Measurements from ENCODE around the gene PTPRG. TPM values are rescaled to one million over a fixed set of nuclear protein-coding genes. Genes with fewer than 3 reads are reported as not detected.

PTPRG gene
- total RNA-seq, 6 experiments from 2014 or later, result 11.7 to 27.8 (median 14.7) TPM

DNA sequence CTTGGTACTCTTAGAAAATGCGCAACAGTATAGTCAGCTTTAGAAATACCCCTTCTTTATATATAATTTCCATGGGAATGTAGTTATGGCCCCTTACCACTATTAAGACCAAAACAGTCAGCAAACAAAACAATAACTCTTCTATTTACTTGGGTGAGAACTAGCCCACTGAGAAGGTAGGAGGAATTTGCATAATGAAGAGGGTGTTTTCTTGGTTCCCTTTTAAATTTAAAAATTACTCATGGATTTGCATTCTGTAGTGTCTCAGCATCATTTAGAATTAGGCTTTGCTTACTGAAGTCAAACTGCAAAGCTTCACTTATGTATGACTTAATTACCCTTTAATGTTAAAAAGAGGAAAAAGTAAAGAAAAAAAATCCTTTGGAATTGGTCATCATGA, 350.8 kb downstream of the PTPRG start:
- TF ChIP-seq POLR2A (IDR thresholded peaks at IDR 0.05), result no peak
- TF ChIP-seq, protein P1, sequence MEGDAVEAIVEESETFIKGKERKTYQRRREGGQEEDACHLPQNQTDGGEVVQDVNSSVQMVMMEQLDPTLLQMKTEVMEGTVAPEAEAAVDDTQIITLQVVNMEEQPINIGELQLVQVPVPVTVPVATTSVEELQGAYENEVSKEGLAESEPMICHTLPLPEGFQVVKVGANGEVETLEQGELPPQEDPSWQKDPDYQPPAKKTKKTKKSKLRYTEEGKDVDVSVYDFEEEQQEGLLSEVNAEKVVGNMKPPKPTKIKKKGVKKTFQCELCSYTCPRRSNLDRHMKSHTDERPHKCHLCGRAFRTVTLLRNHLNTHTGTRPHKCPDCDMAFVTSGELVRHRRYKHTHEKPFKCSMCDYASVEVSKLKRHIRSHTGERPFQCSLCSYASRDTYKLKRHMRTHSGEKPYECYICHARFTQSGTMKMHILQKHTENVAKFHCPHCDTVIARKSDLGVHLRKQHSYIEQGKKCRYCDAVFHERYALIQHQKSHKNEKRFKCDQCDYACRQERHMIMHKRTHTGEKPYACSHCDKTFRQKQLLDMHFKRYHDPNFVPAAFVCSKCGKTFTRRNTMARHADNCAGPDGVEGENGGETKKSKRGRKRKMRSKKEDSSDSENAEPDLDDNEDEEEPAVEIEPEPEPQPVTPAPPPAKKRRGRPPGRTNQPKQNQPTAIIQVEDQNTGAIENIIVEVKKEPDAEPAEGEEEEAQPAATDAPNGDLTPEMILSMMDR (IDR thresholded peaks at IDR 0.05), result no peak
- ATAC-seq (no peak), DNase-seq (no peak)
- intact Hi-C loops (cut with DNase I), result no loop called here
- WGBS (ENCODE audit: insufficient coverage, low coverage, low lambda C conversion rate, missing lambda C conversion rate), result 100% methylated on average over 1 of the region's 1 CpG
- no peak overlapping the region for H3K4me3 ChIP-seq
- peaks cover 0 to 10% (median 5%) of the 10 kb centered on the region in 4 donors for H3K4me1 ChIP-seq
- H3K27me3 ChIP-seq, result no peaks in the 10 kb centered on the region
- no peak overlapping the region for H3K27ac ChIP-seq
- no peaks in the 10 kb centered on the region for H3K36me3 ChIP-seq
- no peaks in the 10 kb centered on the region for H3K9me3 ChIP-seq

DNA sequence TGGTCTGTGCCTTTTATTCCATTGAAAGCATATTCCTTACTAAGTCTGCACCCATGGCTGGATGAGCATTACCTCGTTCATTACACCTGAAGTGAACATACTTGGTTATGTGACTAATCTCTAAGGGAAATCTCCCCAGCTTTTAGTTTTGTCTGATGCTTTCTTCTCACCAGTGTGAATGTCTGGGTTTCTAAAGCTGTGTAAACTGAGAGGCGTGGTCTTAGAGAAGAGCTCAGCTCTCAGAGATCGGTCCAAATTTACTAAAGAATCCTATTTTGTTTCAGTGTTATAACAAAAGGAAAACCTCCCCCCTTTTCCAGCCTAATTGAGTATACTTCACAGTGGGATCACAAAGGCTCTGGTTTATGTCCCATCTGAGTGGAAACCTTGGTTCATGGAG, 352.3 kb downstream of the PTPRG start:
- Histone ChIP-seq H3K9me3 (no peaks in the 10 kb centered on the region), H3K27ac (no peak overlapping the region), H3K27me3 (no peaks in the 10 kb centered on the region), H3K4me3 (no peak overlapping the region), H3K36me3 (no peaks in the 10 kb centered on the region), H3K4me1 (peaks cover 0 to 7% (median 3%) of the 10 kb centered on the region in 4 donors)
- ATAC-seq, result no peak
- intact Hi-C loops (cut with DNase I), result no loop called here
- TF ChIP-seq, protein P1 (IDR thresholded peaks at IDR 0.05), result no peak
- no peak for TF ChIP-seq POLR2A (IDR thresholded peaks at IDR 0.05)
- DNase-seq, result no peak
- WGBS (ENCODE audit: insufficient coverage, low coverage, low lambda C conversion rate, missing lambda C conversion rate), result 74% methylated on average over 3 of the region's 3 CpGs

DNA sequence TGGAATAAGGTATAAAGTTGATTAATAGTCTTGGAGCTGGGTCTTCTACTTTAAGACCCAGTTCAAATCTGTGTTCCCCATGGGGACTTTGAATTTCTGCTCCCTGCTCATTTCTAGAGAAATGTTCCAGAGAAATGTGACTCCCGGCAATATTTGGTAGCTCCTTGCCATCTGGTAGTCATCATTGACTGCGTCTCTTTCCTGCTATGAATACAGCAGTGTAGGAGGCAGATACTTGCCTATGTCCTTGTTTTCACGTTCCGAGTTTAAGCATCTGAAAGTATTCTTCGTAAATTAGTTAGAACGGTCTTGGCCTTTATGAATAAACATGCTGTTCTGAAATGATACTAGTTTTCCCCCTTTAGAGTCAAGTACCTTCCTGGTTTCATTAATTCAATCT, 352.9 kb downstream of the PTPRG start:
- H3K4me1 ChIP-seq, result peaks cover 0 to 1% (median 0%) of the 10 kb centered on the region in 4 donors
- H3K27ac ChIP-seq, result no peak overlapping the region
- DNase-seq (no peak), ATAC-seq (no peak)
- no peaks in the 10 kb centered on the region for H3K36me3 ChIP-seq
- intact Hi-C loops (cut with DNase I), result no loop called here
- TF ChIP-seq, protein P1 (IDR thresholded peaks at IDR 0.05), result no peak
- no peak for TF ChIP-seq POLR2A (IDR thresholded peaks at IDR 0.05)
- H3K9me3 ChIP-seq, result no peaks in the 10 kb centered on the region
- no peaks in the 10 kb centered on the region for H3K27me3 ChIP-seq
- no peak overlapping the region for H3K4me3 ChIP-seq
- 94% methylated on average over 6 of the region's 6 CpGs for WGBS (ENCODE audit: insufficient coverage, low coverage, low lambda C conversion rate, missing lambda C conversion rate)

DNA sequence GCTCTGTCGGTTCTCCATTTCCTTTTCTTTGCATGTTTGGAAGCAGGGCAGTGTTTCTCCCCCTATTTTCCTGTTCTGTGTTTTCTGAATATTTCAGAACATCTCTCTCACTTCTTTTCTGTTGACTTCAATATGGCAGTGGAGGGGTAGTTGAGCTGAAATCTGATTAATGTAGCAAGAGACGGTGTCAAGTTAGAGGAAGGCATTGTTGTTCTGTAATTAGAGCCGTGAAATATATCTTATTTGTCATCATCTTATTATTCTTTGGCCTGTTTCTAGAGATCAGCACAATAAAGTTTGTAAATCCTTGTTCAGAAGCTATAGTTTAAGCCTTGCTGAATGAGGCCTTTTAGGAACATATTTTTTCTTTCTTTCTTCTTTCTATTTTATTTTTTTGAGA, 353.9 kb downstream of the PTPRG start:
- intact Hi-C loops (cut with DNase I), result no loop called here
- no peak overlapping the region for H3K27ac ChIP-seq
- DNase-seq (no peak), ATAC-seq (no peak)
- no peaks in the 10 kb centered on the region for H3K9me3 ChIP-seq
- H3K27me3 ChIP-seq, result no peaks in the 10 kb centered on the region
- TF ChIP-seq, protein P1 (IDR thresholded peaks at IDR 0.05), result no peak
- TF ChIP-seq POLR2A (IDR thresholded peaks at IDR 0.05), result no peak
- H3K36me3 ChIP-seq, result no peaks in the 10 kb centered on the region
- WGBS (ENCODE audit: insufficient coverage, low coverage, low lambda C conversion rate, missing lambda C conversion rate), result 69% methylated on average over 3 of the region's 3 CpGs
- H3K4me1 ChIP-seq, result no peaks in the 10 kb centered on the region
- H3K4me3 ChIP-seq, result no peak overlapping the region

GRCh38 chr3:61919371-61919770, 358.0 kb downstream of the PTPRG start:
- TF ChIP-seq, protein P1 (IDR thresholded peaks at IDR 0.05), result no peak
- TF ChIP-seq POLR2A (IDR thresholded peaks at IDR 0.05), result no peak
- H3K27me3 ChIP-seq, result no peaks in the 10 kb centered on the region
- no peak overlapping the region for H3K4me3 ChIP-seq
- no peak overlapping the region for H3K27ac ChIP-seq
- ATAC-seq (no peak), DNase-seq (no peak)
- WGBS (ENCODE audit: insufficient coverage, low coverage, low lambda C conversion rate, missing lambda C conversion rate), result 81% methylated on average over 2 of the region's 4 CpGs
- intact Hi-C loops (cut with DNase I), result no loop called here
- H3K4me1 ChIP-seq, result peaks cover 0 to 8% (median 0%) of the 10 kb centered on the region in 4 donors
- no peaks in the 10 kb centered on the region for H3K9me3 ChIP-seq
- H3K36me3 ChIP-seq, result no peaks in the 10 kb centered on the region

Data from right lobe of liver (tissue), 6 donors.